Glomerular visceral epithelial cell (primary cell): ENCODE results near the gene METTL24.

Source experiments
- DNase-seq: peaks from one replicate; pipeline ENCODE4 v3.0.0-alpha.2; 2016; ENCODE audit errors: extremely low spot score

METTL24 gene

GRCh38 chr6:110195639-110196038 lies 162.5 kb downstream of the METTL24 start:
- DNase-seq, result no peak
